Esophagus squamous epithelium (tissue), 4 donors: ENCODE data around the gene TPM2.

Experiments used
- POLR2A ChIP-seq, 4 donors: fragments of 450-650 bp; IDR thresholded peaks; one replicate each; pipeline ENCODE4 v1.6.1; 2017; ENCODE audit warnings: antibody characterized with exemption in 4 of 4, mild to moderate bottlenecking in 4 of 4, moderate library complexity in 3 of 4
- TF ChIP-seq, protein P1 (sequence below), 6 experiments: fragments of 450-650 bp in 4 of 6; fragments of 200-600 bp in 2 of 6; sonication (generic) in 2 of 6; IDR thresholded peaks; one replicate each; pipeline ENCODE4 v1.5.1; 2016 to 2019; ENCODE audit warnings: antibody characterized with exemption in 6 of 6, mild to moderate bottlenecking in 4 of 6, moderate library complexity in 4 of 6

DNA sequence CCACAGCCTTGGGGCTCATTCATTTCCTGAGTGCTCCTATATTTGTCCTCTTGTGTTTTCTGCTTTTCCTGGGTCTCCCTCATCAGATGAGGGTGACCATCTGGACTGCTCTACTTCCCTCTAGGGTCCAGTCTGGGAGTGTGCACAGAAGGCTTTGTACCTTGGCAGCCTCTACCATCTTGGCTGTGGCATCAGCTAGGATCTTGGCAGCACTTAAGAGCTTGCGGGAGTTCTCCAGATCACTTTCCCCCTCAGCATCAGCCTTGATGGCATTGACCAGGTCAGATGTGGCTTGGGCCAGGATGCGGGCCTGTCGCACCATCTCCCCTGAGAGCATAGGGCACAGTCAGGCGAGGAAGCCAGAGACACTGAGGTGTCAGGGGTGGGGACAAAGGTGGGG lies 26.5 kb upstream of the TPM2 start:
- TF ChIP-seq, protein P1, sequence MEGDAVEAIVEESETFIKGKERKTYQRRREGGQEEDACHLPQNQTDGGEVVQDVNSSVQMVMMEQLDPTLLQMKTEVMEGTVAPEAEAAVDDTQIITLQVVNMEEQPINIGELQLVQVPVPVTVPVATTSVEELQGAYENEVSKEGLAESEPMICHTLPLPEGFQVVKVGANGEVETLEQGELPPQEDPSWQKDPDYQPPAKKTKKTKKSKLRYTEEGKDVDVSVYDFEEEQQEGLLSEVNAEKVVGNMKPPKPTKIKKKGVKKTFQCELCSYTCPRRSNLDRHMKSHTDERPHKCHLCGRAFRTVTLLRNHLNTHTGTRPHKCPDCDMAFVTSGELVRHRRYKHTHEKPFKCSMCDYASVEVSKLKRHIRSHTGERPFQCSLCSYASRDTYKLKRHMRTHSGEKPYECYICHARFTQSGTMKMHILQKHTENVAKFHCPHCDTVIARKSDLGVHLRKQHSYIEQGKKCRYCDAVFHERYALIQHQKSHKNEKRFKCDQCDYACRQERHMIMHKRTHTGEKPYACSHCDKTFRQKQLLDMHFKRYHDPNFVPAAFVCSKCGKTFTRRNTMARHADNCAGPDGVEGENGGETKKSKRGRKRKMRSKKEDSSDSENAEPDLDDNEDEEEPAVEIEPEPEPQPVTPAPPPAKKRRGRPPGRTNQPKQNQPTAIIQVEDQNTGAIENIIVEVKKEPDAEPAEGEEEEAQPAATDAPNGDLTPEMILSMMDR (IDR thresholded peaks at IDR 0.05), result peak in 1 of 6 experiments; percentile 17
- TF ChIP-seq POLR2A (IDR thresholded peaks at IDR 0.05), result no peak
